Tibial artery (tissue), 4 donors: ENCODE data around the gene ATP2B2.
A peak's percentile ranks its signal among the peaks of the same experiment; 100 is the strongest.

Source experiments
- DNase-seq, 2 donors: peaks; one replicate each; pipeline ENCODE4 v3.0.0-alpha.2; 2019
- H3K27ac ChIP-seq, 2 donors: fragments of 200-600 bp; sonication (generic) in 1 of 2; 1 replicate in 1 of 2; 2 replicates in 1 of 2; pipeline ENCODE4 v1.5.1; 2018 to 2019; ENCODE audit warnings: mild to moderate bottlenecking in 1 of 2
- H3K27me3 ChIP-seq, 2 donors: fragments of 200-600 bp; sonication (generic) in 1 of 2; one replicate each; pipeline versions ENCODE4 v1.5.1 to v1.6.0; 2016 to 2019
- H3K36me3 ChIP-seq, 3 donors: fragments of 200-600 bp; sonication (generic) in 2 of 3; one replicate each; pipeline ENCODE4 v1.5.1; 2016 to 2019; ENCODE audit warnings: mild to moderate bottlenecking in 2 of 3
- H3K4me1 ChIP-seq, 4 donors: fragments of 200-600 bp; sonication (generic) in 2 of 4; 1 replicate in 3 of 4; 2 replicates in 1 of 4; pipeline ENCODE4 v1.5.1; 2016 to 2019
- H3K4me3 ChIP-seq, 2 donors: fragments of 200-600 bp; sonication (generic) in 1 of 2; 1 replicate in 1 of 2; 2 replicates in 1 of 2; pipeline ENCODE4 v1.5.1; 2018 to 2019; ENCODE audit warnings: mild to moderate bottlenecking in 2 of 2
- H3K9me3 ChIP-seq, 3 donors: fragments of 200-600 bp; sonication (generic) in 1 of 3; one replicate each; pipeline ENCODE4 v1.5.1; 2016 to 2019
- CTCF ChIP-seq, 2 experiments: fragments of 200-600 bp in 1 of 2; fragments of 450-650 bp in 1 of 2; IDR thresholded peaks; one replicate each; pipeline ENCODE4 v1.5.1; 2017 to 2019; ENCODE audit warnings: antibody characterized with exemption in 2 of 2, mild to moderate bottlenecking in 1 of 2, moderate library complexity in 1 of 2
- intact Hi-C: fragments of 100-400 bp; cut with DNase I; formaldehyde crosslinking; loops from one replicate; pipeline ENCODE4 v1.15.0; 2023; ENCODE audit warnings: low total_unique reads

ATP2B2 gene

GRCh38 chr3:10505050-10505790, at the start of gene ATP2B2:
ATP2B2 (minus strand) TSS chr3:10505586; CDS start chr3:10449543, 56,043 bp downstream.
- DNase-seq, result no peak
- H3K27ac ChIP-seq, result no peak within 1 kb of the TSS
- H3K27me3 ChIP-seq, result peaks cover 0 to 58% of the 10 kb centered on the region in 2 donors
- peaks cover 0 to 17% (median 6%) of the 10 kb centered on the region in 4 donors for H3K4me1 ChIP-seq
- peak within 1 kb of the TSS; percentile 20 to 41 for H3K4me3 ChIP-seq
- TF ChIP-seq CTCF (IDR thresholded peaks at IDR 0.05), result no peak
- no peaks in the 10 kb centered on the region for H3K36me3 ChIP-seq
- H3K9me3 ChIP-seq, result no peaks in the 10 kb centered on the region
- intact Hi-C loops, result no loop called here

GRCh38 chr3:10554746-10555145, 49.4 kb upstream of the ATP2B2 start:
- Histone ChIP-seq H3K27me3 (peaks cover 0 to 8% of the 10 kb centered on the region in 2 donors), H3K4me3 (no peak overlapping the region), H3K27ac (no peak overlapping the region), H3K36me3 (no peaks in the 10 kb centered on the region), H3K9me3 (no peaks in the 10 kb centered on the region), H3K4me1 (peaks cover 0 to 3% (median 0%) of the 10 kb centered on the region in 4 donors)
- intact Hi-C loops, result no loop called here
- TF ChIP-seq CTCF (IDR thresholded peaks at IDR 0.05), result no peak
- DNase-seq, result no peak

- intact Hi-C loops, result no loop called here
- Histone ChIP-seq H3K27ac (no peak overlapping the region), H3K4me1 (peaks cover 0 to 3% (median 0%) of the 10 kb centered on the region in 4 donors), H3K27me3 (peaks cover 0 to 8% of the 10 kb centered on the region in 2 donors), H3K9me3 (no peaks in the 10 kb centered on the region), H3K36me3 (no peaks in the 10 kb centered on the region), H3K4me3 (no peak overlapping the region)
- TF ChIP-seq CTCF (IDR thresholded peaks at IDR 0.05), result no peak
- no peak for DNase-seq
These were observed 48.8 kb upstream of the ATP2B2 start for GRCh38 chr3:10554236-10554611.

GRCh38 chr3:10553591-10554235, 48.3 kb upstream of the ATP2B2 start:
- no peaks in the 10 kb centered on the region for H3K9me3 ChIP-seq
- intact Hi-C loops, result no loop called here
- H3K27me3 ChIP-seq, result peaks cover 0 to 8% of the 10 kb centered on the region in 2 donors
- no peak for DNase-seq
- no peak for TF ChIP-seq CTCF (IDR thresholded peaks at IDR 0.05)
- H3K27ac ChIP-seq, result no peak overlapping the region
- H3K4me3 ChIP-seq, result no peak overlapping the region
- peaks cover 0 to 3% (median 0%) of the 10 kb centered on the region in 4 donors for H3K4me1 ChIP-seq
- no peaks in the 10 kb centered on the region for H3K36me3 ChIP-seq

- intact Hi-C loops, result no loop called here
- TF ChIP-seq CTCF (IDR thresholded peaks at IDR 0.05), result no peak
- peaks cover 0 to 3% (median 0%) of the 10 kb centered on the region in 4 donors for H3K4me1 ChIP-seq
- no peaks in the 10 kb centered on the region for H3K36me3 ChIP-seq
- no peak overlapping the region for H3K4me3 ChIP-seq
- DNase-seq, result no peak
- no peaks in the 10 kb centered on the region for H3K9me3 ChIP-seq
- H3K27me3 ChIP-seq, result peaks cover 0 to 12% of the 10 kb centered on the region in 2 donors
- H3K27ac ChIP-seq, result no peak overlapping the region
These were observed 47.2 kb upstream of the ATP2B2 start for GRCh38 chr3:10552631-10552943.
